K562 (cell line): ENCODE data around the gene MTA2.
"Not testable (repeated sequence)": the region's sequence is repeated elsewhere in the genome, so short reads cannot be mapped to it uniquely, and the experiment has no call there.

Experiments used
- KDM4B ChIP-seq, 2 experiments: fragments of 450-650 bp in 1 of 2; sonication (generic) in 1 of 2; IDR thresholded peaks; 2 replicates each; pipeline ENCODE4 v1.6.1; 2016 to 2017; ENCODE audit warnings: borderline replicate concordance in 2 of 2, antibody characterized with exemption in 1 of 2, low read depth in 1 of 2, mild to moderate bottlenecking in 1 of 2
- SMAD3 ChIP-seq: fragments of 450-650 bp; formaldehyde crosslinking; conservative IDR thresholded peaks from 2 replicates; pipeline ENCODE4 v1.4.0; 2020; ENCODE audit warnings: mild to moderate bottlenecking
- ZBTB17 ChIP-seq: fragments of 450-650 bp; formaldehyde crosslinking; IDR thresholded peaks from 2 replicates; pipeline ENCODE4 v1.4.0; 2020; ENCODE audit warnings: mild to moderate bottlenecking
- ZFP30 ChIP-seq: fragments of 250-450 bp; sonication (Bioruptor Pico); IDR thresholded peaks from 2 replicates; pipeline ENCODE4 v1.8.0; 2022; ENCODE audit warnings: moderate library complexity, mild to moderate bottlenecking, inconsistent platforms, borderline replicate concordance

- TF ChIP-seq SMAD3 (CRISPR knock-in tag); ZFP30 (CRISPR knock-in tag); KDM4B (IDR thresholded peaks at IDR 0.05; ENCODE audit: borderline replicate concordance in 2 of 2, low read depth in 1 of 2); ZBTB17 (CRISPR knock-in tag): not testable (repeated sequence)
These were observed 51.2 kb downstream of the MTA2 start for GRCh38 chr11:62550478-62550877.
